H1 (cell line): Measurements from ENCODE around the gene ADIPOR2.

Experiments
- ASH2L ChIP-seq: fragments of 200-600, 300-600 bp; sonication (generic); IDR thresholded peaks from one replicate; pipeline ENCODE4 v1.7.1; 2017; ENCODE audit warnings: low read length
- CTCF ChIP-seq, 3 experiments: IDR thresholded peaks; 1 replicate in 2 of 3; 2 replicates in 1 of 3; pipeline versions ENCODE4 v1.5.1 to v1.6.1; 2011; ENCODE audit warnings: low read length in 3 of 3, mild to moderate bottlenecking in 3 of 3, inconsistent platforms in 2 of 3, low read depth in 1 of 3, moderate library complexity in 1 of 3; ENCODE audit not compliant: insufficient read depth in 1 of 3; ENCODE audit errors: control extremely low read depth in 1 of 3
- EP300 ChIP-seq, 2 experiments: IDR thresholded peaks; 1 replicate in 1 of 2; 2 replicates in 1 of 2; pipeline ENCODE4 v1.6.1; 2011 to 2012; ENCODE audit warnings: low read depth in 2 of 2, low read length in 2 of 2, mild to moderate bottlenecking in 2 of 2, borderline replicate concordance in 1 of 2, inconsistent platforms in 1 of 2, moderate library complexity in 1 of 2
- HDAC6 ChIP-seq: IDR thresholded peaks from one replicate; pipeline ENCODE4 v1.7.1; 2012; ENCODE audit warnings: low read depth, mild to moderate bottlenecking, inconsistent platforms, low read length, moderate library complexity
- JUN ChIP-seq: IDR thresholded peaks from 2 replicates; pipeline ENCODE4 v1.6.1; 2011; ENCODE audit warnings: low read depth, mild to moderate bottlenecking, improper control_type of control experiment, low read length
- MAFK ChIP-seq: IDR thresholded peaks from 2 replicates; pipeline ENCODE4 v1.6.1; 2012; ENCODE audit warnings: low read depth, mild to moderate bottlenecking, improper control_type of control experiment, low read length
- PHF8 ChIP-seq: fragments of 200-600 bp; sonication (generic); conservative IDR thresholded peaks from 2 replicates; pipeline ENCODE4 v1.7.1; 2012; ENCODE audit warnings: low read depth, mild to moderate bottlenecking, inconsistent platforms, low read length, moderate library complexity
- POLR2A ChIP-seq, 2 experiments: IDR thresholded peaks; 1 replicate in 1 of 2; 2 replicates in 1 of 2; pipeline ENCODE4 v1.6.1; 2011; ENCODE audit warnings: low read depth in 2 of 2, low read length in 2 of 2, mild to moderate bottlenecking in 2 of 2; ENCODE audit errors: control extremely low read depth in 1 of 2
- TAF1 ChIP-seq: IDR thresholded peaks from 2 replicates; pipeline ENCODE4 v1.6.1; 2011; ENCODE audit warnings: mild to moderate bottlenecking, low read depth, low read length
- TBP ChIP-seq: IDR thresholded peaks from 2 replicates; pipeline ENCODE4 v1.6.1; 2011; ENCODE audit warnings: low read depth, low read length, improper control_type of control experiment

GRCh38 chr12:1796515-1797010, 105.7 kb downstream of the ADIPOR2 start:
- TF ChIP-seq CTCF (IDR thresholded peaks at IDR 0.05; ENCODE audit: control extremely low read depth in 1 of 3, insufficient read depth in 1 of 3, low read depth in 1 of 3, low read length in 3 of 3): no peak
- no peak for TF ChIP-seq MAFK
- no peak for TF ChIP-seq EP300 (IDR thresholded peaks at IDR 0.05; ENCODE audit: borderline replicate concordance in 1 of 2, low read depth in 2 of 2, low read length in 2 of 2)
- TF ChIP-seq HDAC6: no peak
- TF ChIP-seq POLR2A (IDR thresholded peaks at IDR 0.05; ENCODE audit: control extremely low read depth in 1 of 2, low read depth in 2 of 2, low read length in 2 of 2): no peak
- TF ChIP-seq TBP: no peak
- no peak for TF ChIP-seq ASH2L
- TF ChIP-seq TAF1: no peak
- no peak for TF ChIP-seq JUN
- no peak for TF ChIP-seq PHF8
